GM18951 (cell line): Measurements from ENCODE around the gene RC3H1.
"Not testable (repeated sequence)": the region's sequence is repeated elsewhere in the genome, so short reads cannot be mapped to it uniquely, and the experiment has no call there.

Source experiments
- POLR2A ChIP-seq: IDR thresholded peaks from 4 replicates; pipeline ENCODE4 v1.6.1; 2011; ENCODE audit warnings: mild to moderate bottlenecking; ENCODE audit not compliant: insufficient read length, insufficient read depth; ENCODE audit errors: extremely low read depth
- in situ Hi-C: fragments of 300-500 bp; cut with MboI; formaldehyde crosslinking; loops from one replicate; pipeline ENCODE4 v1.12.0; 2022; ENCODE audit warnings: low sequenced_read_pairs, mixed read lengths, inconsistent platforms; ENCODE audit not compliant: unreplicated experiment

The RC3H1 gene

DNA sequence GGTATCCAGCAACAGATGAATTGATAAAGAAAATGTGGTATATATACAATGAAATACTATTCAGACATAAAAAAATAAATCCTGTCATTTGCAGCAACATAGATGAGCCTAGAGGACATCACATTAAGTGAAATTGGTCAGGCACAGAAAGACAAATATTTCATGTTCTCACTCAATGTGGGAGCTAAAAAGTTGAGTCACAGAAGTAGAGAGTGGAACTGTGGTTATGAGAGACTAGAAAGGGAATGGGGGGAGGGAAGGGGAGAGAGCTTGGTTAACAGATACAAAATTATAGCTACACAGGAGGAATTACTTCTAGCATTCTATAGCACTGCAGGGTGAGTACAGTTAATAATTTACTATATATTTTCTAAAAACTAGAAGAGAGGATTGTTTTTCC is 68.0 kb downstream of the RC3H1 start:
- in situ Hi-C loops: no loop called here
- no peak for TF ChIP-seq POLR2A

DNA sequence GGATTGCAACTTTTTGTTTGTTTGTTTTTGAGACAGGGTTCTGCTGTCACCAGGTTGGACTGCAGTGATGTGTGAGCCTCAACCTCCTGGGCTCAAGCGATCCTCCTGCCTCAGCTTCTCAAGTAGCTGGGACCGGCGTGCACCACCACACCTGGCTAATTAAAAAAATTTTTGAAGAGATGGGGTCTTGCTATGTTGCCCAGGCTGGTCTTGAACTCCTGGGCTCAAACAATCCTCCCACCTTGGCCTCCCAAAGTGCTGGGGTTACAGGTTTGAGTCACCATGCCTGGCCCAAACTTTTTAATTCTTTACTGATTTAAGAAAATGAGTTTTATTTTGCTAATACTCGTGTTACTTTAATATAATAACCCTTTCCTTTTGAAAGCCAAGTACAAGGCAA is 73.6 kb downstream of the RC3H1 start:
- in situ Hi-C loops: no loop called here
- no peak for TF ChIP-seq POLR2A

DNA sequence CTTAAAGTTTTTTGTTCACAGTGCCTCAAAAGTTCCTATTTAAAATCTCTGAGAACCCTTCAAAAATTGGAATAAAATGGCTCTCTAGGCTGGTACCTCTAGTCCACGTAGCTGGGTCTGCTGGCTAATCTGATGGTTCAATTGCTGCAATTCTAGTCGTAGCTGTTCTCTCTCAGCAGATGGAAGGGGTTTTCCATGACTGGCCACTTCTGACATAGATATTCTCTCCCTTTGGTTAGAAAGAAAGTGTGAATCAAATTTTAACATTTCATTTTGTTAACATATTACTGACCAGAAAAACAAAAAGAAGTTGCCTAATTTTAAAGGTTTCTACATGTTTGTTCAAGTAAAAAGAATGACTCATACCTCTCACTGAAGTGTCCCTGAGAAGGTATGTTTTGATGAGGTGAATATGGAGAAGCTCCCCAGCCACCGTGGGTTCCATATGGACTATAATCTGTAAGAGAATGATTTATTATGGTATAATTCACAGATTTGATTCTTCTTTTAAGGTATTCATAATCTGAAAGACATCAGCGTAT is 75.7 kb downstream of the RC3H1 start:
- in situ Hi-C loops: no loop called here
- TF ChIP-seq POLR2A: no peak

DNA sequence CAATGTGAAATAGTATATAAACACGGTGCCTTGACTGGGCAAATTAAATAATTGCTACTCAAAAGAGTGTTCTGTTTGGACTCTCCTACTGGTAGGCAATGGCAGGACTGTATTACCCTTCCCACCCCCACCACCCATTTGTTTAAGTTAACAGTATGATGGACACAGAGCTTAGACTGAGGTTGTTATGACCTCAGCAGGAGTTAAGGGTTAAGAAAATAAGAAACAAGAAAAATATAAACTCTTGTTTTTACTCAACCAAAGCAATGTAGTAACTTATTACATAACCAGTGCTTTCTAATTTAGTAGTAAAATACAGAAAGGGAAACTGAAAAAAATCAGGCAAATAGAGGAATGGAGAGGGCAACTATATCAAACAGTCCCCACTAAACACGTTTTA is 85.1 kb downstream of the RC3H1 start:
- in situ Hi-C loops: no loop called here
- TF ChIP-seq POLR2A: no peak

DNA sequence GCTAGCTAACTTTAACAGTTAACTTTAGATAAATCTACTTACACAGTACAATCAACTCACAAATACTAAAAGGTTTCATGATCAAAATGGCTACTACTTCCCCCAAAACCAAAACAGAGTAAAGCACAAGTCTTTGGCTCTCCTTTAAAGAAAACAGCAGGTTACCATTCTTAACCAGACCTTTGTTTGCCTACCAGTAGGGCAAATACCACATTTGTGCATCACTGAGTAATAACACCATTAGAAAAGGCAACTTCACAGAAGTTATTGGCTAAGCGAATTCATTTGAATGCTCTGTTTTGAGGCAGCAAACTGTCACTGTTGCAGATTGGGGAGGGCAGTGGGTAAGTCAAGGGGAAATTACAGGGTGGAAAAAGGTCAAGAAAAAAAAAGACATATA is 87.7 kb downstream of the RC3H1 start:
- no peak for TF ChIP-seq POLR2A
- in situ Hi-C loops: no loop called here

DNA sequence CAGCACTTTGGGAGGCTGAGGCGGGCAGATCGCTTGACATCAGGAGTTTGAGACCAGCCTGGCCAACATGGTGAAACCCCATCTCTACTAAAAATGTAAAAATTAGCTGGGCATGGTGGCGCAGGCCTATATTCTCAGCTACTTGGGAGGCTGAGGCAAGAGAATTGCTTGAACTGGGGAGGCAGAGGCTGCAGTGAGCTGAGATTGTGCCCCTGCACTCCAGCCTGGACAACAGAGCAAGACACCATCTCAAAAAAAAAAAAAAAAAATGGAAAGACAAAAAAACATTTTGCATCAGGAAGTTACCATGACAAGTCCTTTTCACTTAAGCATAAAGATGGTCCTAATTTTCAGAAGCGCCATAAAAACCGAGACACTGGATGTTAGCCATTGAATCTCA is 91.6 kb downstream of the RC3H1 start:
- in situ Hi-C loops: not testable (repeated sequence)

DNA sequence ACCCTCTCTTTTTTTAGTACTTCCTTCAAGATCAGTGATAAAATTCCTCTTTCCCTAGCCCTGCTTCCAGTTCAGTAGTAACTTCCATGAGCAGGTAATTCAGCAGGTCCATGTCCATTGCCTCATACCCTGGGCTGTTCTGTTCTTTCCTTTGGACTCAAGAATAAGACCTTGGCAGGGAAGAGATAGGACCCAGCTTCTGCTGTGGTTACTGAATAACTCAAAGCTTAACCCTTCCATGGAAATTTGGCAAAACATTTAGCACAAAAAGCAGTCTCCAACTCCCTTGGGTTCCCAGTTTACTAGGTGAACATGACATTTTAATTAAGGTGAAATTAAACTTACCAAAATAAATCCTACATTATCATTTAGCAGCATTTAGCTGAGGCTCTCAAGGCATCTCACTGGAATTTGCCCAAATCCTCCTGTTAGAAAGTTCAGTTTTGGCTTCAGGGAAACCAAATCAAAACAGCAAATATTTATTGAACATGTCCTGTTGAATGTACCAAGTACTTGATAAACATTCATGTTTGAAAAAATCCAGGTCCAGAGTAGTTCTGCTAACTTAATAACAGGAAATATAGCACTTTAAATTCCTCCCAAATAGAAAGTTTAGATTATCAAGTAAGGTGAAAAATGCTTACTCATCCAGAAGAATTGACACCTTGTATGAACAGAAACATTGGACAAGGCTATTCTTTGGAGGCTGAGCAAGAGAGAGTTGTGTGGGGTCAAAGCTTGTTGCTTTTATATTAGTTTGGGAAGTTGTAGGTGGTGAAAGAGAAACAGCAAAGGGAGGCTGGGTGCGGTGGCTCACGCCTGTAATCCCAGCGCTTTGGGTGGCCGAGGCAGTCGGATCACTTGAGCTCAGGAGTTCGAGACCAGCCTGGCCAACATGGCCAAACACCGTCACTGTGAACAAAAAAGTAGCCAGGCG is 96.6 kb downstream of the RC3H1 start:
- in situ Hi-C loops: no loop called here
- TF ChIP-seq POLR2A: no peak

DNA sequence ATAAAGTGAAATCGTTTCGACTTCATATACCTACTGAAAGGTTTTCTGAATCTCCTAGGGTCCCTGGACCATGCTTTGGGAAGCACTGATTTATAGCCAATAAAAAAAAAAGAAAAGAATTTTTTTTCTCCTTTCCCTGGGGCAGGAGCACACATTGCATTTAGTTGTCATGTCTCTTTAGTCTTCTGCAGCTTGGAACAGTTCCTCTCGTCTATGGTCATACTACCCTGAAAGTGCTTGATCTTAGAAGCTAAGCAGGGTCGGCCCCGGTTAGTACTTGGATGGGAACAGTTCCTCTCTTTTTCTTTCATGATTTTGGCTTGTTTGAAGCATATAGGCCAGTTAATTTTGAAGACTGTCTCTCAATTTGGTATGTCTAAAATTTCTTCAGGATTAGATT is 101.3 kb downstream of the RC3H1 start:
- in situ Hi-C loops: no loop called here
- TF ChIP-seq POLR2A: no peak

DNA sequence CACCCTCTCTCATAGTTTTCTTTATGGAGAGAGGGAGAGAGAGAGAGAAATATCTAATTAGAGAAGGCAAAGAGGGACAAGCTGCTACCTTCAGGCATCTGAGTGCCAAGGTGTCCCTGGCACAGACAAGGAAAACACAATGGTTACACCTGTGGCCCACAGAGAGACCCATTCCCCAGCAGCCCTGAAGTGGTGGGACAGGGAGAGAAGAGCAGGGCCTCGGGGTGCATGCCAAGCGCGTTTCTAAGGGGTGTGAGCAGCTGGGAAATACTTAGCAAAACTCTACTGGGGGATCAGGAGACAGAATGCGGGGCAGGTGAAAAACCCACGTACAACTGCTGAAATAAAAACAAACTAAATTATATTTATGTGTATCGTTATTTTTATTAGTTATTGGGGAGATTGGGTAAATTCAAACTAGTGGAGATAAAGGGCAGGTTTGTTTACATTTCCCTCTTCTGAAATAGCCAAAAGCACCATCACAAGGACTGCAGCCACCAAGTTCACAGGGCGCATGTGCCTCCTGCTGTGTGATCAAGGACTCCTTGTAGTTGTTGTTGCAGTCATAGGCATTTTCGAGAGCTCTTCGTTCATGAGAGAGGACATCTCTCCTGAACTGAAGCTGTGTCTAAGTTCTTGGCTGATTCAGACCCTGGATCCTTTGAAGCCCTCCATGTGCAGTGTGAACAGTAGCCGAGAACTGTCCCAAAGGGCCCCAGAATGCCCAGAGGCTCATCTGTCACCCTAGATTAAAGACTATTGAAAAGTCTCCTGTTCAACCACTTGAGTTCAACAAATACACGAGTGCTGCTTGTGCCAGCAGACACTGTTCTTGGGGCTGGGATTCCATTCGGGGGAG is 104.3 kb downstream of the RC3H1 start:
- no peak for TF ChIP-seq POLR2A
- in situ Hi-C loops: no loop called here

DNA sequence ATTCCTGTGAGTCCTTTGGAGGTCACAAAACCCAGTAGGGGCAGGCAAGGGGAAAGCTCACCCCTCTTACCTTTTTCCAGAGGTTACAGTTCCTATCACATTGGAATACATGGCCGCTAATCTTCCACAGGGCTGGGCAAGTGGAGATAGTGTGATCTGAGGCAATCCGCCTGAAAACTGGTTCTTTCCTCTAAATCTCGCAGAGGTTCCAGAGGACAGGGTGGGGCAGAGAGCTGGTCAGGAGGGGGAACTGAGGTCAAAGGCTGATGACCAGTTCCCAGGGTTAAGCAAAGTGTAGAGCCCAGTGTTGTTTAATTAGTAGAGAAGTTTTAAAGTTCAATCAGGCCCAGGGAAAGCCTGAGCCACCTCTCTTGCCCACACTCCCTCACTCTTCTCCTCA is 105.0 kb downstream of the RC3H1 start, which contains the start of gene SERPINC1:
Gene SERPINC1 (minus strand): TSS at position 179 of the 400 bp plus-strand sequence. CDS start 68 bp downstream, at position 111.
- in situ Hi-C loops: no loop called here
- TF ChIP-seq POLR2A: no peak

DNA sequence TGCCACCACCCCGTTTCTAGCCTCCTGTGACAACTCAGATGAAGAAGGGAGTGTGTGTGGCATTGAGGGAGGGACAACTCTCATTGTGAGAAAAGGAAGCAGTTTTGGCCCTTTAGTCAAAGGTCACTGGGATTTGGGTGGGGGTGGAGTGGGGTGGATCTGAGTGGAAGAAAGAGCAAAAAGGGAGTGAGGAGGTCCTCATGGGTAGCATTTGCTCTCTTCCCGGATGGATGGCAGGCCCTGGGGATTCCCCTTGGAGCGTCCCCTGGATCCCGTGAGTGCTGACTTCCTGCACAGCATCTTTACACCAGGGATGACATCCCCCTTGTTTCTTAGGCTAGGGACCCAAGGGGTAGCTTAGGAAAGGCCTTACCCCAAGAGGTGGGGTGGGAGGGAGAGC is 105.5 kb downstream of the RC3H1 start:
- in situ Hi-C loops: no loop called here
- TF ChIP-seq POLR2A: no peak

DNA sequence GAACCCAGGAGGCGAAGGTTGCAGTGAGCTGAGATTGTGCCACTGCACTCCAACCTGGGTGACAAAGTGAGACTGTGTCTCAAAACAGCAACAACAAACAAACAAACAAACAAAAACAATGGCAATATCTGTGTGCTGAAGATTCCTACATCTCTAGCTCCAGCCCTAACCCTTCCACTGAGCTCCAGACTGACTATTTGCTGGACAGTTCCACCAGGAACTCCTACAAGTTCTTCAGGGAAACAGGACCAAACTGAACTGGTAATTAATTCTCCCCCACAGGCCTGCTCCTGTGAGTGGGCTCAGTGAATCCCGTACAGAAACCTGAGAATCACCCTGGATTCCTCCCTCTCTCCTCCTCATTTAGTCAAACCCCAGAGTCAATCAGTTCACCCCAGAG is 106.6 kb downstream of the RC3H1 start:
- in situ Hi-C loops: no loop called here
- TF ChIP-seq POLR2A: no peak

DNA sequence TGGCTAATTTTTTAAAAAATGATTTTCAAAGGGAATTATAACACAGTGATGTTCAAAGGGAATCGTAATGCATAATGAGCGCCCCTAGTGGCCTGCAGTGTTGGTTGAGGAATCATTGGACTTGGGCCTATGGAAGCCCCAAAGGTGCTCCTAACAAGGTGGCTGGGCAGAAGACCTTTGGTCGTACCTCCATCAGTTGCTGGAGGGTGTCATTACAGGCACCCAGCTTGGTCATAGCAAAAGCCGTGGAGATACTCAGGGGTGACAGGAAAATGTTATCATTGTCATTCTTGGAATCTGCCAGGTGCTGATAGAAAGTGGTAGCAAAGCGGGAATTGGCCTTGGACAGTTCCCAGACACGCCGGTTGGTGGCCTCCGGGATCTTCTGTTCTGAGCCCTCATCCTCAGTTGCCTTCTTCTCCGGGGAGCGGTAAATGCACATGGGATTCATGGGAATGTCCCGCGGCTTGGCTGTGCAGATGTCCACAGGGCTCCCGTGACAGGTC is 107.7 kb downstream of the RC3H1 start:
- in situ Hi-C loops: no loop called here
- TF ChIP-seq POLR2A: no peak
